HG03342 (cell line): ENCODE data around the gene NREP.

Experiments
- ATAC-seq: cut with Tn5 transposase; IDR thresholded peaks from one replicate; pipeline ENCODE4 v1.9.1; 2021; ENCODE audit warnings: mild to moderate bottlenecking, moderate library complexity; ENCODE audit not compliant: unreplicated experiment

The NREP gene

GRCh38 chr5:111756581-111757354 is at the start of gene NREP:
NREP (minus strand) TSS chr5:111757194; CDS start chr5:111755772, 1,422 bp downstream.
- peak; percentile 4 for ATAC-seq

GRCh38 chr5:111806753-111807152 is 49.8 kb upstream of the NREP start:
- no peak for ATAC-seq

DNA sequence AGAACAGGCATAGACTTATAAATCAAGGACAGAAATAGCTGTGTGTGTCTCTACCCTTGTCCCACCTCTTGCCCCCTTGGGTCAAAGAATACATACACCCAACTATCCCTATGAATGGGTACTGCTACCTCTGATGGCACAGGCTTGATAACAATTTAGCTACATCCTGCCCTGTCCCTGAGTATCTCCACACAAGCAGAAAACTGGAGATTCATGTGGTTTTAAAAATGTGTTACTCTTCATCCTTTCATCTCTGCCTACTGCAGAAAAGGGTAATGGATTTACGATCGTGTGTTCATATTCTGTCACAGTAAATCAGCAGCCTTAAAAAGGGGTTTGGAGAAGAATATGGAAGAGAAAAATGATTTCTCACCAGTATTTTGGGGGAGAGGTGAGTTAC is 49.2 kb upstream of the NREP start:
- no peak for ATAC-seq

- no peak for ATAC-seq
Measured at GRCh38 chr5:111805071-111805470, 48.1 kb upstream of the NREP start.

DNA sequence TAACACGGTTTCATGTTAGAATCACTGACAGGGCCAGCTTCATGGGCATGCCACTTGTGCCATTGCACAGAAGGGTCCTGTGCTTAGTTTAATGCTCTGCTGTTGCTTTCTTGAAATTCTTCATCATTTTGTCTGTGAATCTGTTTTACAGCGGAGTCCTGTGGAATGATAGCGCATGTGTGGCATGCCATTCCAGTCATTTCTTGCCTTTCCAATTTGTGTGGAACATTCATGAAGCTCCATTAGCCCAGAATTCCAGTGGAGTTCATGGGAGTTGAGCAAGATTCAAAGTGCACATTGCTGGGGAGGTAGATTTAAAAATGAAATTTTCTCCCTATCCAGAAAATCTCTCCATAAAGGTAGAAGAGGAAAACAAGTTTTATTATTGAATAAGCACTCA is 43.4 kb upstream of the NREP start:
- no peak for ATAC-seq

GRCh38 chr5:111795142-111795541 is 38.1 kb upstream of the NREP start:
- no peak for ATAC-seq

DNA sequence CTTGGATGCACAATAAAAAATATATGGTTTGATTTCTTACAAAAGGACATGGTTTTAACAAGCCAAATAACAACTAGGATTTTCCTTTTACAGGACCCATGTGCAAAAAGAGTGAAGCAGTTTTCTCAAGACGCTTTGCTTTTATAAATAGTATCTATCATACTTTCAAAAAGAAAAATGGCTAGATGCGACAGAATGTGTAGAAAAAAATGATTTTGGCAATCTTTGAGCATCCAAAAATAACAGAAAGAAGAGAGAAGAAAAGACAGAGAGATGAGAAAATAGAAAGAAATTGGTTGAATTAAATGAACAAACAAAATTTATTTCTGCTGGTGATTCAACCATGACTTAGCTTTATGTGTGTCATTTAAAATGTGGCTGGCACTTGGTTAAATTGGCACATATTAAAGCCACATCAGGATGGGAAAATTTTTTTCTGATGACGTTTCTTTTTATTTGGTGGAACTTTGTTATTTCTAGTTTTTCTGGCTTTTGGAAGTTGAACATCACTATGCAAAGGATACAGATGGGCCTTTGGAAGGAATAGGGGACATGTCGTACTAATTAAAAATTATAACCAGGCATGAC is 35.6 kb upstream of the NREP start:
- no peak for ATAC-seq

DNA sequence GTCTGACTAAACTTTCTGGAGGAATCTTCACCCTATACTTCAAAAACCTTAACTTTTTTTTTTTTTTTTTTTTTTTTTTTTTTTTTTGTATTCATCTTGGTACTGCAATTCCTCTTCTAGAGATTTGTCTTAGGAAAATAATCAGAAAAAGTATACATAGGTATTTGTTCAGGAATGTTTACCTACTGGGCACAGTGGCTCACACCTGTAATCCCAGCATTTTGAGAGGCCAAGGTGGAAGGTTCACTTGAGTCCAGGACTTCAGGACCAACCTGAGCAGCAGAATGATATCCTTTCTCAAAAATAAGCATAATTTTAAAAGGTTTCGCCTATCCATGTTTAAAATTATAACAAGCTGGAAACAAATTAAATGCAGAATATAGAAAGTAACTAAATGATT is 33.3 kb upstream of the NREP start:
- no peak for ATAC-seq

DNA sequence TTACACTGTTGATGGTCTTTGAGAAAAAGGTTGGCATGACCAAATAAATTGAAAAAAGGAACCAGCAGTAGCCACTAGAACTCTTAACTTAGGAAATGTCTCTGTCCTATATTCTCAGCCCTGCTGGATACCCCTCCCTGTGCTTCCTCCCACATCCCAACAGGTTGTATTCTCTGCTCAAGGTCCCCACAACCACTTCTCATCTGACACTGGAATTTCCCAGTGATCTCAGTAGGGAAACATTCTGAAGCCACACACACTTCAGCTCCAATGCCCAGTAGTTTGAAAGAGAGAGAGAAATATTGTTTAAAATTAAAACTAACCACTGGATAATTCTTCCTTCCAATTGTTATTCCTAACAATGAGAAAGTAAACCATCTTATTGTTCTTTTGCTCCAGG is 30.0 kb upstream of the NREP start:
- no peak for ATAC-seq

GRCh38 chr5:111784491-111785181 is 27.6 kb upstream of the NREP start:
- ATAC-seq: no peak

DNA sequence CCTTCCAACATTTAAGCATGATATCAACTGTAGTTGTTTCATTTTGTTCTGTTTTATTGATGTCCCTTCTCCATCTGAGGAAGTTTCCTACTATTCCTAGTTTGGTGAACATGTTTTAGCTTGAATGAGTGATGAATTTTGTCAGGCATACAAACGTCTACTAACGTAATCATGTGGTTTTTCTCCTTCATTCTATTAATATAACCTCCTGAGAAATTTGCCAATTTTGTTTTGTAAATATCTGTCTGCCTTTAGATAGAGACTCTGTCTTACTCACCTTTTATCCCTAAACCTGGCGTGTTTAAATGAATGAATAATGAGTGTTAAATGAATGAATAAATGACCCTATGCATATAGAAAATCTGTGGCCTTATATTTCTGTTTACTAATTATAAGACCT is 26.5 kb upstream of the NREP start:
- ATAC-seq: no peak

DNA sequence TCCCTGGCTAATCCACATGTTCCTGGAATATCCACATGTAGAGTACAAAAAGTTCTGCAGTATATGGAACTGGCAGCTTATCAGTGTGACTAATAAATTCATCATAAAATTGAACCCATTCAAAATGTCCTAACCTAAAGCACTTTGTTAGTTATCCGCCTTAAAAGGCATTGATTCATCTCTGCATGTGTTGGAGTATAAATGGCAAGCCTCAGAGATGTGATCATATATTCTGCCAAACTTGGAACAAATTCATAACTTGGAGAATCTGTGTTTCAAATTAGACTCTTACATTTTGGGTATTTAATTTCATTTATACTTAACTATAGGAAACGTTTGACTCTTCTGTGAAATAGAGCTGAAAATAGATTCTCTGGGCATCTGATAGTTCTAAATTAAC is 25.2 kb upstream of the NREP start:
- ATAC-seq: no peak

DNA sequence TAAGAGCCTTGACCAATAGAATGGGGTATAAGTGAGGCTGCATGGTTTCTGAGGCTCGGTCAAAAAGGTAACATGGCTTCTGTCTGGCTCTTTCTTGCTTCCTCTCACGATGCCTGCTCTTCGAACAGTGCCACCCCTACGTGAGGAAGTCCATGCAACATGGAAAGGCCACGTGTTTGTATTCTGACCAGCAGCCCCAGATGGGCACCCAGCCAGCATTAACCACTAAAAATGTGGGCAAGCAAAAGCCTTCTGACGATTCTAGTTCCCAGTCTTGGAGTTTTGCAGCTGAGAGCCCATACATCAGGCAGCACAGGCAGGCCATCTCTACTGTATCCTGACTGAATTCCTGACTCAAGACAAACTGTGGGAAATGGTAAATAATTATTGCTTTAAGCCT is 24.2 kb upstream of the NREP start:
- no peak for ATAC-seq

- ATAC-seq: no peak
Measured at GRCh38 chr5:111779922-111780292, 22.9 kb upstream of the NREP start.

GRCh38 chr5:111779260-111779921 is 22.4 kb upstream of the NREP start:
- ATAC-seq: no peak

GRCh38 chr5:111776913-111777781 is 20.2 kb upstream of the NREP start:
- no peak for ATAC-seq

DNA sequence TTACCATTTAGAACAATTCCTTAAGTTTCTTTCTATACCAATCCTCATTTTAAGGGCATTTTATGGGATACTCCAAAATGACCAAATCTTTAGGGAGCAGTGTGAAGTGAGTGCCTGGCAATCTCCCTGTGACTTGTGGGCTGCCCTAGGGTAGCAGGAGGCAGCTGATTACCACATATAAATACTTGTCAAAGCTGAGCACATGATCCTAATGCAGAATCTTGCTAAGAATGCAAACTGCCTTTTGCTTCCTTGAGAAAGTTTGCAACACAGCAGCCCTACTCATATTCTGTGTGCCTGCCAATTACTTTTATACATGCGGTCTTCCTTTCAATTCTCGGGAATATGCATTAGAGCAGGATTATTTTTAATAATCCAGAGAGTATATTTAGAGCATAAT is 18.2 kb upstream of the NREP start:
- ATAC-seq: no peak

- ATAC-seq: no peak
Measured at GRCh38 chr5:111774525-111774924, 17.5 kb upstream of the NREP start.

DNA sequence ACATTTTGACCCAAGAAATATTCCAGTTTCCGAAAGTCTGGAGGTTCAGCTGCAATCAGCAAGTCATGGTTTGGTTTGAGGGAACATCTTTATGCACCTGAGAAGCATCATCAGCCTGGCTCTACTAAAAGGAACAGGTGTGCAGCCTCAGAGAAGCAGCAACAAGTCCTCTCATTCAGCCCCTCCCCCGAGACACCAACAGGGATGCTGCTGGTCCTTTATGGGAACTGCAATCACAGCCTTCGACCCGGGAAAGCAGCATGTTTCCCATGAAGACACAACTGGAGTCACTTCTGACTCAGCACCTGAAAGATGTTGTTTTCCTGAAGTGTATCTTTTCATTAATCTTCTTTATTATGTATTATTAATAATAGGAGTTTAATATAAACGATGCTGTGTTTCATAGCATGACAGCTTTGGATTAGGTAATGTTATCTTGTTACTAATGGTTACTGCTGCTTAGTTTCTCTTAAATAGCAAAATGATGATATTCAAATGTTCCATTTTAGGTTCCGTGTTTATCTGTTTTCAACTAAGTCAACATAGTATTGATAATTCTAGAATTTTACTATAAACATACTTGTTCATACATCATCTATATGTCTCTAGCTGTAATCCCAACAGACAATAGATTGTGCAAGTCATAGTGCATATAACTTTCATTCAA is 15.6 kb upstream of the NREP start:
- ATAC-seq: no peak

- ATAC-seq: no peak
Measured at GRCh38 chr5:111769541-111769940, 12.5 kb upstream of the NREP start.
